Endometrium (tissue), 2 donors: ENCODE results near the gene TTF1.

ENCODE experiments used
- FAIRE-seq: peaks from 2 replicates; lab custom pipeline; 2012; peaks lifted over from hg19 to GRCh38; lab: Jason Lieb, UNC
- donor health status: control.
- donor health status: control.

Gene TTF1

GRCh38 chr9:132406554-132407122 is at the start of gene TTF1:
Gene TTF1 (minus strand): TSS chr9:132406840. CDS start chr9:132402821, 4,019 bp downstream.
- no peak for FAIRE-seq

GRCh38 chr9:132456241-132456640 is 49.6 kb upstream of the TTF1 start:
- no peak for FAIRE-seq

GRCh38 chr9:132451276-132451675 is 44.6 kb upstream of the TTF1 start:
- no peak for FAIRE-seq

- FAIRE-seq: no peak
Measured at GRCh38 chr9:132447902-132448301, 41.3 kb upstream of the TTF1 start.

GRCh38 chr9:132447346-132447745 is 40.7 kb upstream of the TTF1 start:
- FAIRE-seq: no peak

GRCh38 chr9:132446887-132447286 is 40.2 kb upstream of the TTF1 start:
- FAIRE-seq: no peak

- FAIRE-seq: no peak
Measured at GRCh38 chr9:132443951-132444607, 37.4 kb upstream of the TTF1 start.

- no peak for FAIRE-seq
Measured at GRCh38 chr9:132441404-132441803, 34.8 kb upstream of the TTF1 start.

GRCh38 chr9:132440735-132441134 is 34.1 kb upstream of the TTF1 start:
- FAIRE-seq: no peak

- FAIRE-seq: no peak
Measured at GRCh38 chr9:132439153-132439552, 32.5 kb upstream of the TTF1 start.

- no peak for FAIRE-seq
Measured at GRCh38 chr9:132434881-132435280, 28.2 kb upstream of the TTF1 start.

GRCh38 chr9:132430998-132431397 is 24.4 kb upstream of the TTF1 start:
- FAIRE-seq: no peak

GRCh38 chr9:132426639-132427414 is 20.2 kb upstream of the TTF1 start:
- FAIRE-seq: no peak

- no peak for FAIRE-seq
Measured at GRCh38 chr9:132425675-132426062, 19.0 kb upstream of the TTF1 start.

- no peak for FAIRE-seq
Measured at GRCh38 chr9:132424857-132425674, 18.4 kb upstream of the TTF1 start.

- no peak for FAIRE-seq
Measured at GRCh38 chr9:132423503-132423902, 16.9 kb upstream of the TTF1 start.

GRCh38 chr9:132422574-132422973 is 15.9 kb upstream of the TTF1 start:
- FAIRE-seq: no peak

- no peak for FAIRE-seq
Measured at GRCh38 chr9:132418726-132419363, 12.2 kb upstream of the TTF1 start.

- no peak for FAIRE-seq
Measured at GRCh38 chr9:132415181-132415580, 8.5 kb upstream of the TTF1 start.

GRCh38 chr9:132414731-132415130 is 8.1 kb upstream of the TTF1 start:
- no peak for FAIRE-seq

- no peak for FAIRE-seq
Measured at GRCh38 chr9:132413926-132414325, 7.3 kb upstream of the TTF1 start.

GRCh38 chr9:132412089-132412488 is 5.4 kb upstream of the TTF1 start:
- no peak for FAIRE-seq
